Measurements from ENCODE around the gene GALNT16. TPM values are rescaled to one million over a fixed set of nuclear protein-coding genes. Genes with fewer than 3 reads are reported as not detected.
A peak's percentile ranks its signal among the peaks of the same experiment; 100 is the strongest.
"Not testable (repeated sequence)": the region's sequence is repeated elsewhere in the genome, so short reads cannot be mapped to it uniquely, and the experiment has no call there.

GALNT16 gene
- total RNA-seq, 5 donors from 2014 or later (not counting 1 experiment from before 2014, with no cell fraction given), result 0.13 to 0.46 TPM; not detected in 3

DNA sequence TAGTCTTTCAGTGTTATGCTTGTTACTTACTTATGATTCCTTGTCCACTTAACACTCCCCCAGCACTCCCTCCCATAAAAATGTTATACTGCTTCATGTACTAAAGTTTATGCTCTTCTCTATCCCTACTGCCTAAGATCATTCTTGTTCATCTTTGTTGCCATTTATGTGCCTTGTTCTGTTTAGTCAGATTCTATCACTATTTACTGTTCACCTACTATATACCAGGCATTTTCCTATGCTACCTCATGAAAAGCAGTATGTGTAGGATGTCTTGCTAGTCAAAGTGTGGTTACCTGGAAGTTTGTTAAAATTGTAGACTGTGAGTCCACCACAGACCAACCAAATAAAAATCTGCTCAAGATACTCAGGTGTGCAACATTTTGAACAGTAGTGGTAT lies 114.3 kb downstream of the GALNT16 start:
- peaks cover 0 to 28% of the 10 kb centered on the region in 2 donors for H3K36me3 ChIP-seq (ENCODE audit: control insufficient read depth in 2 of 2, extremely low read depth in 1 of 2, insufficient read depth in 1 of 2, low read length in 1 of 2)
- Mint-ChIP-seq H3K4me1 (no peaks in the 10 kb centered on the region), H3K27me3 (no peaks in the 10 kb centered on the region), H3K4me3 (no peak overlapping the region), H3K9me3 (peaks cover 0 to 8% (median 0%) of the 10 kb centered on the region in 3 donors), H3K36me3 (peaks cover 49% of the 10 kb centered on the region), H3K27ac (no peak overlapping the region)
- CTCF ChIA-PET, result no interaction called here
- H3K27me3 ChIP-seq (replicated peaks in 1 of 2; ENCODE audit: control insufficient read depth in 2 of 2, extremely low read depth in 1 of 2, insufficient read depth in 2 of 2, low read length in 1 of 2), result no peaks in the 10 kb centered on the region
- no peak for DNase-seq
- no peaks in the 10 kb centered on the region for H3K4me1 ChIP-seq (ENCODE audit: control insufficient read depth in 1 of 2, extremely low read depth in 1 of 2, insufficient read depth in 2 of 2, low read length in 2 of 2)
- ATAC-seq (replicated peaks in 1 of 4), result no peak
- no peak overlapping the region for H3K4me3 ChIP-seq (ENCODE audit: control insufficient read depth in 1 of 2, extremely low read depth in 1 of 2, low read length in 1 of 2)
- no peak overlapping the region for H3K27ac ChIP-seq (ENCODE audit: low read length)
- POLR2A ChIA-PET, result no interaction called here
- H3K9me3 ChIP-seq, result no peaks in the 10 kb centered on the region

GRCh38 chr14:69375182-69375581 lies 115.2 kb downstream of the GALNT16 start:
- Histone ChIP-seq H3K4me1 (ENCODE audit: control insufficient read depth in 1 of 2, extremely low read depth in 1 of 2, insufficient read depth in 2 of 2, low read length in 2 of 2) (no peaks in the 10 kb centered on the region), H3K36me3 (ENCODE audit: control insufficient read depth in 2 of 2, extremely low read depth in 1 of 2, insufficient read depth in 1 of 2, low read length in 1 of 2) (peaks cover 0 to 37% of the 10 kb centered on the region in 2 donors), H3K4me3 (ENCODE audit: control insufficient read depth in 1 of 2, extremely low read depth in 1 of 2, low read length in 1 of 2) (no peak overlapping the region), H3K27me3 (replicated peaks in 1 of 2; ENCODE audit: control insufficient read depth in 2 of 2, extremely low read depth in 1 of 2, insufficient read depth in 2 of 2, low read length in 1 of 2) (no peaks in the 10 kb centered on the region), H3K9me3 (no peaks in the 10 kb centered on the region), H3K27ac (ENCODE audit: low read length) (no peak overlapping the region)
- POLR2A ChIA-PET, result no interaction called here
- H3K9me3 Mint-ChIP-seq, result peaks cover 0 to 8% (median 0%) of the 10 kb centered on the region in 3 donors
- CTCF ChIA-PET, result no interaction called here
- DNase-seq (no peak), ATAC-seq (replicated peaks in 1 of 4) (no peak)
- H3K4me1 Mint-ChIP-seq, result no peaks in the 10 kb centered on the region
- no CpG with 5 or more reads among the region's 3 CpGs for WGBS (ENCODE audit: insufficient coverage)
- H3K27ac Mint-ChIP-seq, result no peak overlapping the region
- H3K4me3 Mint-ChIP-seq, result no peak overlapping the region
- H3K36me3 Mint-ChIP-seq, result peaks cover 58% of the 10 kb centered on the region
- H3K27me3 Mint-ChIP-seq, result no peaks in the 10 kb centered on the region

DNA sequence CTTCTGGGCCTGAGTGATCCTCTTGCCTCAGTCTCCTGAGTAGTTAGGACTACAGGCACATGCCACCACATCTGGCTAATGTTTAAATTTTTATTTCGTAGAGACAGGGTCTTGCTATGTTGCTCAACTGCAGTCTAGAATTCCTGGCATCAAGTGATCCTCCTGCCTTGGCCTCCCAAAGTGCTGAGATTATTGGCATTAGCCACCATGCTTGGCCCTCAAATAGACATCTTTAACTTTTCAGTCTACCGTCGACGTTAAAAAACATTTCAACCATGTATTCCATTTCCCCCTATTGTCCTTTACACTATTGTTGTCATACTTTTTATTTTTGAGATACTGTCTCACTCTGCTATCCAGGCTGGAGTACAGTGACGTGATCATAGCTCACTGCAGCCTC lies 115.8 kb downstream of the GALNT16 start:
- POLR2A ChIA-PET, result no interaction called here
- Mint-ChIP-seq H3K27me3 (no peaks in the 10 kb centered on the region), H3K4me3 (no peak overlapping the region), H3K36me3 (peaks cover 62% of the 10 kb centered on the region), H3K27ac (no peak overlapping the region), H3K9me3 (peaks cover 0 to 8% (median 0%) of the 10 kb centered on the region in 3 donors), H3K4me1 (no peaks in the 10 kb centered on the region)
- Histone ChIP-seq H3K27ac (ENCODE audit: low read length) (no peak overlapping the region), H3K4me3 (ENCODE audit: control insufficient read depth in 1 of 2, extremely low read depth in 1 of 2, low read length in 1 of 2) (no peak overlapping the region), H3K36me3 (ENCODE audit: control insufficient read depth in 2 of 2, extremely low read depth in 1 of 2, insufficient read depth in 1 of 2, low read length in 1 of 2) (peaks cover 0 to 43% of the 10 kb centered on the region in 2 donors), H3K4me1 (ENCODE audit: control insufficient read depth in 1 of 2, extremely low read depth in 1 of 2, insufficient read depth in 2 of 2, low read length in 2 of 2) (no peaks in the 10 kb centered on the region), H3K9me3 (no peaks in the 10 kb centered on the region), H3K27me3 (replicated peaks in 1 of 2; ENCODE audit: control insufficient read depth in 2 of 2, extremely low read depth in 1 of 2, insufficient read depth in 2 of 2, low read length in 1 of 2) (no peaks in the 10 kb centered on the region)
- WGBS (ENCODE audit: insufficient coverage), result 96% methylated on average over 5 of the region's 5 CpGs
- no peak for DNase-seq
- CTCF ChIA-PET, result no interaction called here
- ATAC-seq (replicated peaks in 1 of 4), result no peak

GRCh38 chr14:69376439-69376838 lies 116.5 kb downstream of the GALNT16 start:
- no peaks in the 10 kb centered on the region for H3K4me1 ChIP-seq (ENCODE audit: control insufficient read depth in 1 of 2, extremely low read depth in 1 of 2, insufficient read depth in 2 of 2, low read length in 2 of 2)
- H3K9me3 Mint-ChIP-seq, result peaks cover 0 to 8% (median 0%) of the 10 kb centered on the region in 3 donors
- no peaks in the 10 kb centered on the region for H3K9me3 ChIP-seq
- CTCF ChIA-PET, result no interaction called here
- H3K4me1 Mint-ChIP-seq, result no peaks in the 10 kb centered on the region
- no peak overlapping the region for H3K27ac ChIP-seq (ENCODE audit: low read length)
- POLR2A ChIA-PET, result interaction anchor here in 1 of 2 donors (0.8 kb wide), 1 partner anchor 22 kb away, joined by 3 read pairs; the partner anchor contains the start of gene ERH
- H3K4me3 ChIP-seq (ENCODE audit: control insufficient read depth in 1 of 2, extremely low read depth in 1 of 2, low read length in 1 of 2), result no peak overlapping the region
- H3K27me3 ChIP-seq (replicated peaks in 1 of 2; ENCODE audit: control insufficient read depth in 2 of 2, extremely low read depth in 1 of 2, insufficient read depth in 2 of 2, low read length in 1 of 2), result no peaks in the 10 kb centered on the region
- ATAC-seq (replicated peaks in 1 of 4) (no peak), DNase-seq (no peak)
- H3K36me3 Mint-ChIP-seq, result peaks cover 64% of the 10 kb centered on the region
- H3K36me3 ChIP-seq (ENCODE audit: control insufficient read depth in 2 of 2, extremely low read depth in 1 of 2, insufficient read depth in 1 of 2, low read length in 1 of 2), result peaks cover 2 to 47% of the 10 kb centered on the region in 2 donors
- no peak overlapping the region for H3K27ac Mint-ChIP-seq
- no peak overlapping the region for H3K4me3 Mint-ChIP-seq
- H3K27me3 Mint-ChIP-seq, result no peaks in the 10 kb centered on the region

DNA sequence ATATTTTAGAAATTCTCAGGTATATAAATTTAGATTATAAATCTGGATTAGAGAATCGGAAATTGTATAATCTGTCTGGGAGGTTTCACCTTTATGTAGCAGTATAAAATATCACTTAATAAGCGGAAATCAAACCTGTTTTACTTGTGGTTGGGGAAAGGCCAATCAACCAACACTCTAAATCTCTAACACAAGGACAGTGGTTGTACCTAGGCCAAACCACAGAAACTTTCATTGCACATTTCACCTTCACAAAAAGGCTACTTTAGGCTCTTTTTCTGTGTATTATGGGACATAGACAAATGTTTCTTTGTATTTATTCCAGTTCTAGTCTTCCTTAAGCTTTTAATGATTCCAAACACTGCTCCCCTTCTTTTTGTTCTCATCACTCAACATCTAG lies 118.3 kb downstream of the GALNT16 start:
- no peaks in the 10 kb centered on the region for H3K9me3 ChIP-seq
- no peaks in the 10 kb centered on the region for H3K27me3 Mint-ChIP-seq
- POLR2A ChIA-PET, result interaction anchor here in 1 of 2 donors (0.7 kb wide), 1 partner anchor 12 kb away, joined by 3 read pairs; no protein-coding TSS in a partner anchor
- H3K4me1 Mint-ChIP-seq, result peaks cover 0 to 1% (median 0%) of the 10 kb centered on the region in 3 donors
- no peak overlapping the region for H3K4me3 Mint-ChIP-seq
- H3K27ac ChIP-seq (ENCODE audit: low read length), result no peak overlapping the region
- peaks cover 0 to 8% (median 0%) of the 10 kb centered on the region in 3 donors for H3K9me3 Mint-ChIP-seq
- ATAC-seq (replicated peaks in 1 of 4) (no peak), DNase-seq (no peak)
- H3K36me3 ChIP-seq (ENCODE audit: control insufficient read depth in 2 of 2, extremely low read depth in 1 of 2, insufficient read depth in 1 of 2, low read length in 1 of 2), result peaks cover 3 to 57% of the 10 kb centered on the region in 2 donors
- H3K4me1 ChIP-seq (ENCODE audit: control insufficient read depth in 1 of 2, extremely low read depth in 1 of 2, insufficient read depth in 2 of 2, low read length in 2 of 2), result no peaks in the 10 kb centered on the region
- peaks cover 60% of the 10 kb centered on the region for H3K36me3 Mint-ChIP-seq
- no peak overlapping the region for H3K4me3 ChIP-seq (ENCODE audit: control insufficient read depth in 1 of 2, extremely low read depth in 1 of 2, low read length in 1 of 2)
- CTCF ChIA-PET, result no interaction called here
- no peaks in the 10 kb centered on the region for H3K27me3 ChIP-seq (replicated peaks in 1 of 2; ENCODE audit: control insufficient read depth in 2 of 2, extremely low read depth in 1 of 2, insufficient read depth in 2 of 2, low read length in 1 of 2)
- H3K27ac Mint-ChIP-seq, result no peak overlapping the region
- WGBS (ENCODE audit: insufficient coverage), result no CpG with 5 or more reads among the region's 2 CpGs

DNA sequence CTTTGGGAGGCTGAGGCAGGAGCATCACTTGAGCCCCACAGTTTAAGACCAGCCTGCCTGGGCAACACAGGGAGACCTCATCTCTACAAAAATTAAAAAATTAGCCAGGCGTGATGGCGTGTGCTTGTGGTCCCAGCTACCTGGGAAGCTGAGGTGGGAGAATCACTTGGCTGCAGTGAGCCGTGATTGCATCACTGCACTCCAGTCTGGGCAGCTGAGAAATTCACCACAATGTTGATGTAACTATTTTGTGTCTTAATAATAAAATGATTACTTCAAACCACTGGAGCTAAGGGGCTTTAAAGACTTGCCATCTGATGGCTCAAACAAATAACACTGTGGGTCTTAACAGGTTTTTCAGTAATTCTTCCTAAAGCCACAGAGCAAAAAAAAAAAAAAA lies 127.4 kb downstream of the GALNT16 start:
- no peaks in the 10 kb centered on the region for H3K27me3 Mint-ChIP-seq
- POLR2A ChIA-PET, result interaction anchor here in 1 of 2 donors (1.0 kb wide), 1 partner anchor 10 kb away, joined by 3 read pairs; no protein-coding TSS in a partner anchor
- DNase-seq, result no peak
- no peak overlapping the region for H3K4me3 ChIP-seq (ENCODE audit: control insufficient read depth in 1 of 2, extremely low read depth in 1 of 2, low read length in 1 of 2)
- peaks cover 56 to 64% (median 62%) of the 10 kb centered on the region in 3 donors for H3K4me1 Mint-ChIP-seq
- ATAC-seq (replicated peaks in 1 of 4), result no peak
- H3K27ac Mint-ChIP-seq, result no peak overlapping the region
- peaks cover 0 to 9% of the 10 kb centered on the region in 2 experiments for H3K4me1 ChIP-seq (ENCODE audit: control insufficient read depth in 1 of 2, extremely low read depth in 1 of 2, insufficient read depth in 2 of 2, low read length in 2 of 2)
- no peak overlapping the region for H3K4me3 Mint-ChIP-seq
- H3K36me3 Mint-ChIP-seq, result peaks cover 62% of the 10 kb centered on the region
- CTCF ChIA-PET, result interaction anchor here in 1 of 2 donors (0.6 kb wide), 1 partner anchor 38 kb away, joined by 4 read pairs; no protein-coding TSS in a partner anchor
- WGBS (ENCODE audit: insufficient coverage), result no CpG with 5 or more reads among the region's 3 CpGs
- H3K9me3 Mint-ChIP-seq, result no peaks in the 10 kb centered on the region
- H3K36me3 ChIP-seq (ENCODE audit: control insufficient read depth in 2 of 2, extremely low read depth in 1 of 2, insufficient read depth in 1 of 2, low read length in 1 of 2), result peaks cover 10 to 47% of the 10 kb centered on the region in 2 donors
- H3K9me3 ChIP-seq, result no peaks in the 10 kb centered on the region
- no peak overlapping the region for H3K27ac ChIP-seq (ENCODE audit: low read length)
- H3K27me3 ChIP-seq (replicated peaks in 1 of 2; ENCODE audit: control insufficient read depth in 2 of 2, extremely low read depth in 1 of 2, insufficient read depth in 2 of 2, low read length in 1 of 2), result no peaks in the 10 kb centered on the region

GRCh38 chr14:69391400-69391799 lies 131.4 kb downstream of the GALNT16 start:
- peaks cover 9 to 60% of the 10 kb centered on the region in 2 donors for H3K36me3 ChIP-seq (ENCODE audit: control insufficient read depth in 2 of 2, extremely low read depth in 1 of 2, insufficient read depth in 1 of 2, low read length in 1 of 2)
- H3K27me3 Mint-ChIP-seq; DNase-seq; CTCF ChIA-PET; POLR2A ChIA-PET; H3K27ac Mint-ChIP-seq; H3K9me3 Mint-ChIP-seq; H3K27ac ChIP-seq (ENCODE audit: low read length); H3K4me3 ChIP-seq (ENCODE audit: control insufficient read depth in 1 of 2, extremely low read depth in 1 of 2, low read length in 1 of 2); H3K9me3 ChIP-seq; H3K27me3 ChIP-seq (replicated peaks in 1 of 2; ENCODE audit: control insufficient read depth in 2 of 2, extremely low read depth in 1 of 2, insufficient read depth in 2 of 2, low read length in 1 of 2); ATAC-seq (replicated peaks in 1 of 4): not testable (repeated sequence)
- 93% methylated on average over 3 of the region's 8 CpGs for WGBS (ENCODE audit: insufficient coverage)
- peaks cover 3 to 16% of the 10 kb centered on the region in 2 experiments for H3K4me1 ChIP-seq (ENCODE audit: control insufficient read depth in 1 of 2, extremely low read depth in 1 of 2, insufficient read depth in 2 of 2, low read length in 2 of 2)
- Mint-ChIP-seq H3K4me3 (peak overlapping the region in 2 of 3 donors; percentile 17 to 18), H3K4me1 (peaks cover 75 to 80% (median 76%) of the 10 kb centered on the region in 3 donors), H3K36me3 (peaks cover 69% of the 10 kb centered on the region)
